Right forelimb (tissue), 1 donor: Measurements from ENCODE around the gene ZKSCAN1.
"Not testable (repeated sequence)": the region's sequence is repeated elsewhere in the genome, so short reads cannot be mapped to it uniquely, and the experiment has no call there.

ENCODE experiments used
- DNase-seq: peaks from one replicate; pipeline ENCODE4 v3.0.0-alpha.2; 2018

ZKSCAN1 gene

GRCh38 chr7:100003711-100004661 lies 11.4 kb upstream of the ZKSCAN1 start:
- DNase-seq = no peak

- no peak for DNase-seq
Measured at GRCh38 chr7:100007887-100008286, 7.5 kb upstream of the ZKSCAN1 start.

- no peak for DNase-seq
Measured at GRCh38 chr7:100008525-100008924, 6.9 kb upstream of the ZKSCAN1 start.

GRCh38 chr7:100009952-100010351 lies 5.4 kb upstream of the ZKSCAN1 start:
- not testable (repeated sequence) for DNase-seq

GRCh38 chr7:100010901-100011300 lies 4.5 kb upstream of the ZKSCAN1 start:
- no peak for DNase-seq

- DNase-seq = no peak
Measured at GRCh38 chr7:100011516-100011915, 3.9 kb upstream of the ZKSCAN1 start.

- DNase-seq = not testable (repeated sequence)
Measured at GRCh38 chr7:100012385-100013327, 2.7 kb upstream of the ZKSCAN1 start.

- no peak for DNase-seq
Measured at GRCh38 chr7:100013328-100013676, 2.1 kb upstream of the ZKSCAN1 start.

- no peak for DNase-seq
Measured at GRCh38 chr7:100016215-100016901, 962 bp downstream of the ZKSCAN1 start.

GRCh38 chr7:100017300-100017699 lies 1.9 kb downstream of the ZKSCAN1 start:
- no peak for DNase-seq

GRCh38 chr7:100017875-100018274 lies 2.5 kb downstream of the ZKSCAN1 start:
- no peak for DNase-seq

- no peak for DNase-seq
Measured at GRCh38 chr7:100019908-100020307, 4.5 kb downstream of the ZKSCAN1 start.

GRCh38 chr7:100021297-100021696 lies 5.9 kb downstream of the ZKSCAN1 start:
- no peak for DNase-seq

GRCh38 chr7:100022621-100023020 lies 7.2 kb downstream of the ZKSCAN1 start:
- no peak for DNase-seq

- DNase-seq = no peak
Measured at GRCh38 chr7:100023526-100023925, 8.1 kb downstream of the ZKSCAN1 start.

- no peak for DNase-seq
Measured at GRCh38 chr7:100024020-100024619, 8.7 kb downstream of the ZKSCAN1 start.

GRCh38 chr7:100027197-100027596 lies 11.8 kb downstream of the ZKSCAN1 start:
- DNase-seq = no peak

GRCh38 chr7:100029596-100029995 lies 14.2 kb downstream of the ZKSCAN1 start:
- DNase-seq = no peak

- DNase-seq = no peak
Measured at GRCh38 chr7:100033526-100033925, 18.1 kb downstream of the ZKSCAN1 start.

- DNase-seq = no peak
Measured at GRCh38 chr7:100034871-100035510, 19.6 kb downstream of the ZKSCAN1 start.

GRCh38 chr7:100035876-100036275 lies 20.5 kb downstream of the ZKSCAN1 start:
- no peak for DNase-seq

- no peak for DNase-seq
Measured at GRCh38 chr7:100038326-100038725, 22.9 kb downstream of the ZKSCAN1 start.
